K562 (cell line): Measurements from ENCODE around the gene SLC22A7. TPM values are rescaled to one million over a fixed set of nuclear protein-coding genes. Genes with fewer than 3 reads are reported as not detected.

Experiments
- ATAC-seq: fragments of 200-7000 bp; cut with Tn5 transposase; 3 replicates; pipeline ENCODE4 v1.9.1; 2020; ENCODE audit warnings: moderate library complexity
- BruUV-seq: library from RNA; stranded (reverse); fragments of 400-500 nt; replicated peaks from 2 replicates; lab custom pipeline; 2021; lab: Mats Ljungman, UMichigan
- CTCF ChIA-PET: fragments of 300-600 bp; formaldehyde crosslinking; extraction: SDS; loops from one replicate; lab custom pipeline; 2021; ENCODE audit warnings: low intra/inter-chr PET ratio; lab: Yijun Ruan, JAX
- POLR2A ChIA-PET: fragments of 300-600, 350-650 bp; sonication (Branson Sonifier 250); formaldehyde crosslinking; extraction: SDS; loops from one replicate; lab custom pipeline; 2021; ENCODE audit warnings: antibody characterized with exemption, inconsistent platforms; lab: Yijun Ruan, JAX
- DNase-seq, 4 experiments: peaks; one replicate each; pipeline versions ENCODE4 v3.0.0 to v3.0.0-alpha.2; 2011 to 2018; ENCODE audit warnings: low spot score in 3 of 4, mixed read lengths in 3 of 4; ENCODE audit errors: extremely low read depth in 1 of 4
- FAIRE-seq: peaks from 2 replicates; lab custom pipeline; 2011; peaks lifted over from hg19 to GRCh38; lab: Jason Lieb, UNC
- H2AFZ ChIP-seq: 2 replicates; pipeline ENCODE4 v1.6.0; 2011; ENCODE audit warnings: low read depth, low read length, control low read depth, inconsistent platforms
- H3K27ac ChIP-seq: fragments of 200-600 bp; 3 replicates; pipeline ENCODE4 v1.8.0; 2011; ENCODE audit warnings: low read depth, mild to moderate bottlenecking, control low read depth, inconsistent platforms, low read length, moderate library complexity, mixed read lengths; ENCODE audit errors: extremely low read depth
- H3K27me3 ChIP-seq, 2 experiments: fragments of 300-600 bp in 1 of 2; 2 replicates in 1 of 2; 3 replicates in 1 of 2; pipeline versions ENCODE4 v1.6.0 to v1.8.0; 2011; ENCODE audit warnings: inconsistent platforms in 2 of 2, low read length in 2 of 2, mild to moderate bottlenecking in 1 of 2, mixed read lengths in 1 of 2, moderate library complexity in 1 of 2; ENCODE audit not compliant: control insufficient read depth in 2 of 2, insufficient read depth in 2 of 2
- H3K36me3 ChIP-seq: fragments of 300-600 bp; 3 replicates; pipeline ENCODE4 v1.8.0; 2011; ENCODE audit warnings: mild to moderate bottlenecking, low read length, inconsistent platforms; ENCODE audit not compliant: control insufficient read depth, insufficient read depth
- H3K4me1 ChIP-seq, 2 experiments: fragments of 200-600 bp in 1 of 2; replicated peaks in 1 of 2; 2 replicates in 1 of 2; 3 replicates in 1 of 2; pipeline versions ENCODE4 v1.5.1 to v1.8.0; 2011; ENCODE audit warnings: inconsistent platforms in 2 of 2, low read length in 2 of 2, mild to moderate bottlenecking in 1 of 2, mixed read lengths in 1 of 2, moderate library complexity in 1 of 2; ENCODE audit not compliant: control insufficient read depth in 2 of 2, insufficient read depth in 2 of 2
- H3K4me2 ChIP-seq: 2 replicates; pipeline ENCODE4 v1.6.1; 2011; ENCODE audit warnings: low read length, control low read depth, inconsistent platforms, mixed read lengths; ENCODE audit not compliant: insufficient read depth
- H3K4me3 ChIP-seq: fragments of 200-600 bp; sonication (generic), shearing (Covaris generic); 2 replicates; pipeline ENCODE4 v1.5.1; 2016; ENCODE audit warnings: control low read depth, inconsistent platforms
- H3K79me2 ChIP-seq: fragments of 200-600 bp; 3 replicates; pipeline ENCODE4 v1.8.0; 2011; ENCODE audit warnings: low read length, inconsistent platforms; ENCODE audit not compliant: control insufficient read depth, insufficient read depth
- H3K9ac ChIP-seq, 2 experiments: 2 replicates each; pipeline versions ENCODE4 v1.6.0 to v1.6.1; 2011; ENCODE audit warnings: low read depth in 2 of 2, low read length in 2 of 2, control low read depth in 1 of 2, inconsistent platforms in 1 of 2, mild to moderate bottlenecking in 1 of 2, mixed read lengths in 1 of 2; ENCODE audit not compliant: insufficient read depth in 1 of 2
- H3K9me1 ChIP-seq: one replicate; pipeline ENCODE4 v1.6.0; 2011; ENCODE audit warnings: inconsistent platforms, mild to moderate bottlenecking, low read length, moderate library complexity; ENCODE audit not compliant: control insufficient read depth, insufficient read depth
- H3K9me3 ChIP-seq: replicated peaks from 2 replicates; pipeline ENCODE4 v1.5.1; 2011; ENCODE audit warnings: low read depth, low read length, inconsistent platforms; ENCODE audit not compliant: control insufficient read depth, insufficient read depth
- H4K20me1 ChIP-seq: replicated peaks from 2 replicates; pipeline ENCODE4 v1.6.1; 2011; ENCODE audit warnings: low read length, inconsistent platforms, mixed read lengths; ENCODE audit not compliant: control insufficient read depth, insufficient read depth
- ARNT ChIP-seq, 2 experiments: fragments of 450-650 bp; IDR thresholded peaks; 2 replicates each; pipeline ENCODE4 v1.6.1; 2016; ENCODE audit warnings: mild to moderate bottlenecking in 1 of 2
- BRF1 ChIP-seq: IDR thresholded peaks from 3 replicates; pipeline ENCODE4 v1.6.1; 2011; ENCODE audit warnings: borderline replicate concordance, mild to moderate bottlenecking; ENCODE audit not compliant: insufficient read length; ENCODE audit errors: extremely low read depth
- CHD2 ChIP-seq: IDR thresholded peaks from 2 replicates; pipeline ENCODE4 v1.6.1; 2011; ENCODE audit warnings: low read depth, low read length
- ERF ChIP-seq: fragments of 450-650 bp; formaldehyde crosslinking; IDR thresholded peaks from 2 replicates; pipeline ENCODE4 v1.4.0; 2020; ENCODE audit warnings: mild to moderate bottlenecking, mixed read lengths
- HMGXB4 ChIP-seq: sonication (generic); formaldehyde crosslinking; IDR thresholded peaks from 2 replicates; pipeline ENCODE4 v1.8.1; 2023; ENCODE audit warnings: mild to moderate bottlenecking, missing genetic modification reagents
- NFIC ChIP-seq: fragments of 450-650 bp; IDR thresholded peaks from 2 replicates; pipeline ENCODE4 v1.6.1; 2017; ENCODE audit warnings: mild to moderate bottlenecking, inconsistent platforms
- PHB2 ChIP-seq: fragments of 450-650 bp; IDR thresholded peaks from 2 replicates; pipeline ENCODE4 v1.6.1; 2017; ENCODE audit warnings: low read depth
- POLR2AphosphoS5 ChIP-seq: IDR thresholded peaks from 2 replicates; pipeline ENCODE4 v1.6.1; 2011; ENCODE audit warnings: mild to moderate bottlenecking, low read depth, low read length, moderate library complexity; ENCODE audit not compliant: control insufficient read depth, insufficient read depth
- SMAD4 ChIP-seq: fragments of 250-450 bp; sonication (Bioruptor Pico); conservative IDR thresholded peaks from 2 replicates; pipeline ENCODE4 v1.8.0; 2021; ENCODE audit warnings: inconsistent platforms, mild to moderate bottlenecking, moderate library complexity
- SNAPC5 ChIP-seq: fragments of 250-450 bp; sonication (Bioruptor Pico); IDR thresholded peaks from 2 replicates; pipeline ENCODE4 v1.8.0; 2021; ENCODE audit warnings: moderate library complexity, mild to moderate bottlenecking, inconsistent platforms
- USF2 ChIP-seq: sonication (generic); formaldehyde crosslinking; IDR thresholded peaks from 2 replicates; pipeline ENCODE4 v1.5.0; 2020; ENCODE audit warnings: missing genetic modification reagents
- ZBTB1 ChIP-seq: sonication (generic); formaldehyde crosslinking; IDR thresholded peaks from 2 replicates; pipeline ENCODE4 v1.8.1; 2023; ENCODE audit warnings: missing genetic modification reagents, low read depth, mild to moderate bottlenecking, borderline replicate concordance
- ZFP30 ChIP-seq: fragments of 250-450 bp; sonication (Bioruptor Pico); IDR thresholded peaks from 2 replicates; pipeline ENCODE4 v1.8.0; 2022; ENCODE audit warnings: moderate library complexity, mild to moderate bottlenecking, inconsistent platforms, borderline replicate concordance
- ZNF124 ChIP-seq: sonication (generic); formaldehyde crosslinking; IDR thresholded peaks from 2 replicates; pipeline ENCODE4 v1.8.1; 2022; ENCODE audit warnings: missing genetic modification reagents
- WGBS: fragments of 100-300 bp; shearing (Covaris generic); methylation state at CpG from one replicate; pipeline ENCODE4 v1.1.6; 2016; ENCODE audit warnings: low coverage, mixed read lengths; ENCODE audit not compliant: insufficient coverage; ENCODE audit errors: missing lambda C conversion rate; 5-methylcytosine and 5-hydroxymethylcytosine counted together
- in situ Hi-C: fragments of 300-500 bp; cut with MboI; formaldehyde crosslinking; loops from 4 replicates; pipeline ENCODE4 v1.15.0; 2018; ENCODE audit warnings: inconsistent platforms, mixed read lengths
- intact Hi-C: fragments of 100-400 bp; cut with micrococcal nuclease; formaldehyde crosslinking; loops from 2 replicates; pipeline ENCODE4 v1.14.2; 2022
- polyA plus RNA-seq, 8 experiments: library from polyadenylated mRNA; depleted of rRNA in 4 of 8; stranded (reverse) in 5 of 8; unstranded in 3 of 8; fragments of >200 nt; fragmentation: Nextera tagmentation in 2 of 8; fragmentation: Illumina TruSeq in 1 of 8; extraction: Ambion mirVana in 2 of 8; extraction: Trizol in 1 of 8; gene quantifications; 2 replicates each; pipeline versions ENCODE4 v1.2.1 to v1.2.3, GENCODE V29; 2011 to 2014; ENCODE audit warnings: inconsistent platforms in 1 of 8, missing spikeins in 1 of 8
- total RNA-seq, 7 experiments: library from RNA; depleted of rRNA in 6 of 7; stranded (reverse); fragments of >200 nt in 6 of 7; fragmentation: Illumina TruSeq in 2 of 7; extraction: Trizol in 2 of 7; gene quantifications; 2 replicates each; pipeline versions ENCODE4 v1.2.1 to v1.2.3, GENCODE V29; 2011 to 2021; ENCODE audit warnings: low replicate concordance in 1 of 7

SLC22A7 gene
- total and polyA plus RNA-seq, 9 of the 15 experiments (the other 6 are each of a cell fraction or from before 2014, with no cell fraction given): not detected

GRCh38 chr6:43336382-43336781 is 38.3 kb downstream of the SLC22A7 start:
- Histone ChIP-seq H3K9me3 (no peaks in the 10 kb centered on the region), H3K27ac (no peak overlapping the region), H3K4me2 (no peak overlapping the region), H3K9me1 (no peaks in the 10 kb centered on the region), H3K4me3 (no peak overlapping the region), H3K27me3 (no peaks in the 10 kb centered on the region), H3K9ac (no peak overlapping the region), H2AFZ (no peak overlapping the region), H3K4me1 (peaks cover 0 to 2% of the 10 kb centered on the region in 2 experiments; a peak in 1 of 5 replicates), H3K79me2 (no peaks in the 10 kb centered on the region), H3K36me3 (peaks cover 30% of the 10 kb centered on the region; the same call in 2 of the 3 replicates), H4K20me1 (no peaks in the 10 kb centered on the region; the same call in 1 of the 2 replicates)
- in situ Hi-C loops: no loop called here
- no peak for TF ChIP-seq PHB2
- no peak for TF ChIP-seq BRF1
- no peak for TF ChIP-seq CHD2
- TF ChIP-seq ARNT (IDR thresholded peaks at IDR 0.05): no peak
- intact Hi-C loops: no loop called here
- POLR2A ChIA-PET: interaction anchor here (0.5 to 2.2 kb wide), 8 partner anchors 10 to 314 kb away, joined by 3 to 6 read pairs (median 3); partner anchors contain the start of genes CRIP3 and ZNF318
- DNase-seq (no peak), ATAC-seq (no peak), FAIRE-seq (no peak)
- no TSS peak for BruUV-seq
- CTCF ChIA-PET: no interaction called here
- WGBS: 68% methylated on average over 3 of the region's 3 CpGs

GRCh38 chr6:43338243-43338642 is 40.2 kb downstream of the SLC22A7 start:
- Histone ChIP-seq H4K20me1 (no peaks in the 10 kb centered on the region; the same call in 1 of the 2 replicates), H3K27ac (no peak overlapping the region), H3K79me2 (no peaks in the 10 kb centered on the region), H3K36me3 (peaks cover 47% of the 10 kb centered on the region), H3K4me2 (no peak overlapping the region), H3K9ac (no peak overlapping the region), H3K4me1 (peaks cover 0 to 2% of the 10 kb centered on the region in 2 experiments; a peak in 1 of 5 replicates), H3K27me3 (no peaks in the 10 kb centered on the region), H2AFZ (no peak overlapping the region), H3K4me3 (no peak overlapping the region), H3K9me1 (no peaks in the 10 kb centered on the region), H3K9me3 (no peaks in the 10 kb centered on the region)
- ATAC-seq: no peak
- CTCF ChIA-PET: no interaction called here
- TSS peak; percentile 26 for BruUV-seq
- in situ Hi-C loops: no loop called here
- POLR2A ChIA-PET: interaction anchor here (1.0 to 2.2 kb wide), 7 partner anchors 9 to 69 kb away, joined by 3 to 6 read pairs (median 3); no protein-coding TSS in a partner anchor
- intact Hi-C loops: no loop called here
- no peak for DNase-seq
- no peak for FAIRE-seq
- no peak for TF ChIP-seq ZFP30 (CRISPR knock-in tag)
- TF ChIP-seq SNAPC5 (CRISPR knock-in tag): no peak
- no peak for TF ChIP-seq ERF (CRISPR knock-in tag)
- no peak for TF ChIP-seq USF2 (CRISPR knock-in tag)
- TF ChIP-seq SMAD4 (CRISPR knock-in tag): no peak
- no peak for TF ChIP-seq NFIC
- TF ChIP-seq HMGXB4 (CRISPR knock-in tag): no peak
- no peak for TF ChIP-seq POLR2AphosphoS5
- no peak for TF ChIP-seq ZNF124
- no peak for TF ChIP-seq ZBTB1 (CRISPR knock-in tag)
